Measurements from ENCODE around the gene PAX3. TPM values are rescaled to one million over a fixed set of nuclear protein-coding genes. Genes with fewer than 3 reads are reported as not detected.

Gene PAX3
- total and polyA plus RNA-seq, 4 donors, result not detected

GRCh38 chr2:222301796-222302118, 3.0 kb upstream of the PAX3 start:
- H3K4me3 ChIP-seq (ENCODE audit: low read depth in 1 of 3, low read length in 3 of 3), result no peak overlapping the region
- TF ChIP-seq HNF4A (conservative IDR thresholded peaks at IDR 0.05), result no peak
- no peak for TF ChIP-seq ZBTB33 (IDR thresholded peaks at IDR 0.05)
- no peak for TF ChIP-seq HNF4G (IDR thresholded peaks at IDR 0.05)
- TF ChIP-seq GABPA (IDR thresholded peaks at IDR 0.05 in 1 of 2, conservative IDR thresholded peaks at IDR 0.05 in 1 of 2), result no peak
- TF ChIP-seq TAF1 (conservative IDR thresholded peaks at IDR 0.05), result no peak
- TF ChIP-seq FOXA1 (IDR thresholded peaks at IDR 0.05), result no peak
- no peak for TF ChIP-seq ATF3 (IDR thresholded peaks at IDR 0.05)
- no peak for TF ChIP-seq CTCF (IDR thresholded peaks at IDR 0.05; ENCODE audit: low read depth, low read length, missing input control)
- TF ChIP-seq RXRA (IDR thresholded peaks at IDR 0.05), result no peak
- TF ChIP-seq JUND (IDR thresholded peaks at IDR 0.05), result no peak
- TF ChIP-seq SP1 (IDR thresholded peaks at IDR 0.05), result no peak
- no peak for TF ChIP-seq YY1 (IDR thresholded peaks at IDR 0.05)
- no peak for TF ChIP-seq FOXA2 (IDR thresholded peaks at IDR 0.05)
- no peak for TF ChIP-seq RAD21 (IDR thresholded peaks at IDR 0.05)
- peaks cover 0 to 4% (median under 1%) of the 10 kb centered on the region in 4 donors for H3K9me3 ChIP-seq (ENCODE audit: control insufficient read depth in 4 of 4, low read length in 3 of 4)
- H3K36me3 ChIP-seq (ENCODE audit: control insufficient read depth in 4 of 4, insufficient read depth in 3 of 4, low read depth in 1 of 4, low read length in 3 of 4), result no peaks in the 10 kb centered on the region
- peaks cover 19 to 41% (median 36%) of the 10 kb centered on the region in 4 donors for H3K4me1 ChIP-seq (ENCODE audit: control insufficient read depth in 4 of 4, insufficient read depth in 4 of 4, low read length in 3 of 4)
- 5% methylated on average over 16 of the region's 16 CpGs for WGBS
- no peak overlapping the region for H3K27ac ChIP-seq (ENCODE audit: low read depth in 1 of 2, low read length in 2 of 2)
- no peak for DNase-seq (ENCODE audit: low spot score)
- H3K27me3 ChIP-seq (ENCODE audit: control insufficient read depth in 4 of 4, insufficient read depth in 4 of 4, low read length in 3 of 4), result peaks cover 21 to 41% (median 22%) of the 10 kb centered on the region in 4 donors
- H3K9ac ChIP-seq (ENCODE audit: low read depth in 1 of 2, low read length in 2 of 2), result no peak overlapping the region

GRCh38 chr2:222301053-222301795, 2.4 kb upstream of the PAX3 start:
- TF ChIP-seq GABPA (IDR thresholded peaks at IDR 0.05 in 1 of 2, conservative IDR thresholded peaks at IDR 0.05 in 1 of 2), result no peak
- TF ChIP-seq NR2F2 (IDR thresholded peaks at IDR 0.05), result no peak
- TF ChIP-seq RXRA (IDR thresholded peaks at IDR 0.05), result no peak
- no peak for TF ChIP-seq RAD21 (IDR thresholded peaks at IDR 0.05)
- no peak for TF ChIP-seq YY1 (IDR thresholded peaks at IDR 0.05)
- no peak for TF ChIP-seq FOXA1 (IDR thresholded peaks at IDR 0.05)
- no peak for DNase-seq (ENCODE audit: low spot score)
- H3K4me1 ChIP-seq (ENCODE audit: control insufficient read depth in 4 of 4, insufficient read depth in 4 of 4, low read length in 3 of 4), result peaks cover 19 to 41% (median 37%) of the 10 kb centered on the region in 4 donors

More at GRCh38 chr2:222301053-222301795, 2.4 kb upstream of the PAX3 start:
- Histone ChIP-seq H3K4me3 (ENCODE audit: low read depth in 1 of 3, low read length in 3 of 3) (no peak overlapping the region), H3K27ac (ENCODE audit: low read depth in 1 of 2, low read length in 2 of 2) (no peak overlapping the region), H3K9ac (ENCODE audit: low read depth in 1 of 2, low read length in 2 of 2) (no peak overlapping the region), H3K27me3 (ENCODE audit: control insufficient read depth in 4 of 4, insufficient read depth in 4 of 4, low read length in 3 of 4) (peaks cover 18 to 39% (median 18%) of the 10 kb centered on the region in 4 donors), H3K9me3 (ENCODE audit: control insufficient read depth in 4 of 4, low read length in 3 of 4) (peaks cover 0 to 4% (median under 1%) of the 10 kb centered on the region in 4 donors), H3K36me3 (ENCODE audit: control insufficient read depth in 4 of 4, insufficient read depth in 3 of 4, low read depth in 1 of 4, low read length in 3 of 4) (no peaks in the 10 kb centered on the region)
- 5% methylated on average over 34 of the region's 34 CpGs for WGBS
